Measurements from ENCODE around the gene CERK.
A peak's percentile ranks its signal among the peaks of the same experiment; 100 is the strongest.

Gene CERK

DNA sequence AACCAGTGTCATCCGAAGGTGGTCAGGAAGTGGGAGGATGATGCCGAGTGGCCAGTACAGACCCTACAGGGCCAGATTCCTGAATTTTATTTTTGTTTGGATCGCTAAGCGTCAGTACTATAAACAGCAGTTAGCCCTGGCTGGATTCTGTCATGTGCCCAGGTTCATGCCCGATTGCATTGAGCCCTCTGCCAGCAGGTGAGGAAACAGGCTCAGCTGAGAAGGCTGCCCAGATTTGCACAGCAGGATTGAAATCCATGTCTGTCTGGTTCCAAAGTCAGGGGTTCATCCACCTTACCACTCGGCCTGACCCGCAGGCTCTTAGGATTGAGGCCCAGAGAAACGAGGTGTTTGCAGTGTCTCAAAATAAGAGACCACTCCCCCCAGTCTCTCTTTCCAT, 15.3 kb upstream of the CERK start:
- Histone ChIP-seq H3K27ac (ENCODE audit: extremely low read depth, low read depth, low read length) (no peak overlapping the region), H3K9me3 (ENCODE audit: control insufficient read depth, insufficient read depth, low read depth, low read length) (no peaks in the 10 kb centered on the region), H3K36me3 (ENCODE audit: control insufficient read depth in 2 of 2, insufficient read depth in 1 of 2, low read length in 2 of 2) (no peaks in the 10 kb centered on the region), H3K4me3 (ENCODE audit: low read depth, low read length) (no peak overlapping the region), H3K4me1 (ENCODE audit: control insufficient read depth, insufficient read depth, low read length) (no peaks in the 10 kb centered on the region)
- TF ChIP-seq ZNF473 (tag by site-specific recombination; IDR thresholded peaks at IDR 0.05) = no peak
- POLR2A ChIA-PET = interaction anchor here (2.1 to 2.4 kb wide), 2 partner anchors 9 to 21 kb away, joined by 9 to 10 read pairs; partner anchors contain the start of gene TBC1D22A
- CTCF ChIA-PET = interaction anchor here (12.2 kb wide), 1 partner anchor 48 kb away, joined by 223 read pairs; no protein-coding TSS in a partner anchor

DNA sequence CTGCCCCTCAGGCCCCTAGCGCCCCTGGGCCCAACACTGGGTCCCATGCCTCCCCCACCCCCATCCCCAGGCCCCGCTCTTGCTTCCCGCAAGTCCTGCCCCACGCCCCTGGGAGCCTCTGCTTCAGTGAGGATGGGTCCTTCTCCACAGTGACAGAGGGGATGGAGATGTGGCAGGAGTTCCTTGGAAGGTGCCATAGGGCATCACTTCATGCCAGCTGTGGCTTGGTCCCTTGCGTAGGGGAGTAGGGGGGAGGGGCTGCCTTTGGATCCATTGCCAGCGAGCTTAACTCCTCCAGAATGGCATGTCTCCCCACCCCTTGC, 14.9 kb upstream of the CERK start:
- Histone ChIP-seq H3K4me1 (ENCODE audit: control insufficient read depth, insufficient read depth, low read length) (no peaks in the 10 kb centered on the region), H3K9me3 (ENCODE audit: control insufficient read depth, insufficient read depth, low read depth, low read length) (no peaks in the 10 kb centered on the region), H3K36me3 (ENCODE audit: control insufficient read depth in 2 of 2, insufficient read depth in 1 of 2, low read length in 2 of 2) (no peaks in the 10 kb centered on the region), H3K27ac (ENCODE audit: extremely low read depth, low read depth, low read length) (no peak overlapping the region), H3K4me3 (ENCODE audit: low read depth, low read length) (no peak overlapping the region)
- POLR2A ChIA-PET = interaction anchor here (2.1 kb wide), 1 partner anchor 10 kb away, joined by 9 read pairs; the partner anchor contains the start of gene TBC1D22A
- TF ChIP-seq GLIS1 (tag by site-specific recombination; IDR thresholded peaks at IDR 0.05) (no peak), SALL2 (tag by site-specific recombination; IDR thresholded peaks at IDR 0.05; ENCODE audit: borderline replicate concordance) (no peak), HOXD13 (CRISPR knock-in tag; IDR thresholded peaks at IDR 0.05; ENCODE audit: borderline replicate concordance) (no peak), ZNF501 (tag by site-specific recombination; IDR thresholded peaks at IDR 0.05) (no peak), ZNF132 (tag by site-specific recombination; IDR thresholded peaks at IDR 0.05; ENCODE audit: borderline replicate concordance) (no peak), ZNF274 (IDR thresholded peaks at IDR 0.05; ENCODE audit: low read length) (no peak), ZNF274 (tag by site-specific recombination; IDR thresholded peaks at IDR 0.05; ENCODE audit: borderline replicate concordance) (no peak)
- TF ChIP-seq, protein P1, sequence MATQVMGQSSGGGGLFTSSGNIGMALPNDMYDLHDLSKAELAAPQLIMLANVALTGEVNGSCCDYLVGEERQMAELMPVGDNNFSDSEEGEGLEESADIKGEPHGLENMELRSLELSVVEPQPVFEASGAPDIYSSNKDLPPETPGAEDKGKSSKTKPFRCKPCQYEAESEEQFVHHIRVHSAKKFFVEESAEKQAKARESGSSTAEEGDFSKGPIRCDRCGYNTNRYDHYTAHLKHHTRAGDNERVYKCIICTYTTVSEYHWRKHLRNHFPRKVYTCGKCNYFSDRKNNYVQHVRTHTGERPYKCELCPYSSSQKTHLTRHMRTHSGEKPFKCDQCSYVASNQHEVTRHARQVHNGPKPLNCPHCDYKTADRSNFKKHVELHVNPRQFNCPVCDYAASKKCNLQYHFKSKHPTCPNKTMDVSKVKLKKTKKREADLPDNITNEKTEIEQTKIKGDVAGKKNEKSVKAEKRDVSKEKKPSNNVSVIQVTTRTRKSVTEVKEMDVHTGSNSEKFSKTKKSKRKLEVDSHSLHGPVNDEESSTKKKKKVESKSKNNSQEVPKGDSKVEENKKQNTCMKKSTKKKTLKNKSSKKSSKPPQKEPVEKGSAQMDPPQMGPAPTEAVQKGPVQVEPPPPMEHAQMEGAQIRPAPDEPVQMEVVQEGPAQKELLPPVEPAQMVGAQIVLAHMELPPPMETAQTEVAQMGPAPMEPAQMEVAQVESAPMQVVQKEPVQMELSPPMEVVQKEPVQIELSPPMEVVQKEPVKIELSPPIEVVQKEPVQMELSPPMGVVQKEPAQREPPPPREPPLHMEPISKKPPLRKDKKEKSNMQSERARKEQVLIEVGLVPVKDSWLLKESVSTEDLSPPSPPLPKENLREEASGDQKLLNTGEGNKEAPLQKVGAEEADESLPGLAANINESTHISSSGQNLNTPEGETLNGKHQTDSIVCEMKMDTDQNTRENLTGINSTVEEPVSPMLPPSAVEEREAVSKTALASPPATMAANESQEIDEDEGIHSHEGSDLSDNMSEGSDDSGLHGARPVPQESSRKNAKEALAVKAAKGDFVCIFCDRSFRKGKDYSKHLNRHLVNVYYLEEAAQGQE (tag by site-specific recombination; IDR thresholded peaks at IDR 0.05) = no peak
- TF ChIP-seq, protein P2, sequence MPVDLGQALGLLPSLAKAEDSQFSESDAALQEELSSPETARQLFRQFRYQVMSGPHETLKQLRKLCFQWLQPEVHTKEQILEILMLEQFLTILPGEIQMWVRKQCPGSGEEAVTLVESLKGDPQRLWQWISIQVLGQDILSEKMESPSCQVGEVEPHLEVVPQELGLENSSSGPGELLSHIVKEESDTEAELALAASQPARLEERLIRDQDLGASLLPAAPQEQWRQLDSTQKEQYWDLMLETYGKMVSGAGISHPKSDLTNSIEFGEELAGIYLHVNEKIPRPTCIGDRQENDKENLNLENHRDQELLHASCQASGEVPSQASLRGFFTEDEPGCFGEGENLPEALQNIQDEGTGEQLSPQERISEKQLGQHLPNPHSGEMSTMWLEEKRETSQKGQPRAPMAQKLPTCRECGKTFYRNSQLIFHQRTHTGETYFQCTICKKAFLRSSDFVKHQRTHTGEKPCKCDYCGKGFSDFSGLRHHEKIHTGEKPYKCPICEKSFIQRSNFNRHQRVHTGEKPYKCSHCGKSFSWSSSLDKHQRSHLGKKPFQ (tag by site-specific recombination; IDR thresholded peaks at IDR 0.05) = no peak
- CTCF ChIA-PET = interaction anchor here (0.6 kb wide), 1 partner anchor 18 kb away, joined by 4 read pairs; no protein-coding TSS in a partner anchor

DNA sequence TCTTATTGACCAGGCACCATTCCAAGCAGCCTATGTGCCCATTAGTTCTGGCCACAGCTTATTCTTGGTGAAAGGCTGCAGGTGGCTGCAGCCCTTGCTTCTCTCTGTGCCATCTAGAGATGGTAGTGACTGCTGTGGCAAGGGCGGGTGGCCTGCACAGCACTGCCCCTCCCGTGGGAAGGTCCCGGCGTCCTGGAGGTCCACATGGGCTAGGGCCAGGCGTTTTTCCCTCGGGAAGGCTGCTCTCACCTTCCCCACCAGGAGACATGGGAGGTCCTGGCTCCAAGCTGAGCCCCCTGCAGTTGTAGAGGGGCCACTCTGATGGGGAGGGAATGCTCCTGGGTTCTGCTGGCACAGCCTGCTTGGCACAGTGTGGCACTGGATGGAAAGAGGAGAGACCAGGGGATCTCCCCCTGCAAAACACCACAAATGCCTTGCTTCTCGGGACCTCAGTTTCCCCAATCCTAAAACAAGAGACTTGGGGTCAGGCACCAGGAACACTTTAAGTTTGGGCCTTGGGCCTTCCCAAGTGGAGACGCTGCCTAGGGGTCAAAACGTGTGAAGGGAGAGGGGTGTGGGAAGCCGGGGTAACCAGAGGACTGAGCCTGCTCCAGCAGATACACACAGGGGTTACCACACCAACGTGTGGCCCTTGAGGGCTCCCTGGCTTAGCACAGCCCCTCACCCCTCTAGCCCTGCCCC, 14.4 kb upstream of the CERK start:
- no peaks in the 10 kb centered on the region for H3K4me1 ChIP-seq (ENCODE audit: control insufficient read depth, insufficient read depth, low read length)
- TF ChIP-seq ZNF521 (tag by site-specific recombination; IDR thresholded peaks at IDR 0.05) (no peak), ZIC2 (tag by site-specific recombination; IDR thresholded peaks at IDR 0.05) (peak; percentile 11; the same call in 1 of the 2 replicates)
- TF ChIP-seq, protein P2 (tag by site-specific recombination; IDR thresholded peaks at IDR 0.05) = no peak
- TF ChIP-seq, protein P3, sequence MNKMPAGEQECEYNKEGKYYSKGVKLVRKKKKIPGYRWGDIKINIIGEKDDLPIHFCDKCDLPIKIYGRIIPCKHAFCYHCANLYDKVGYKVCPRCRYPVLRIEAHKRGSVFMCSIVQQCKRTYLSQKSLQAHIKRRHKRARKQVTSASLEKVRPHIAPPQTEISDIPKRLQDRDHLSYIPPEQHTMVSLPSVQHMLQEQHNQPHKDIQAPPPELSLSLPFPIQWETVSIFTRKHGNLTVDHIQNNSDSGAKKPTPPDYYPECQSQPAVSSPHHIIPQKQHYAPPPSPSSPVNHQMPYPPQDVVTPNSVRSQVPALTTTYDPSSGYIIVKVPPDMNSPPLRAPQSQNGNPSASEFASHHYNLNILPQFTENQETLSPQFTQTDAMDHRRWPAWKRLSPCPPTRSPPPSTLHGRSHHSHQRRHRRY (tag by site-specific recombination; IDR thresholded peaks at IDR 0.05) = no peak
- ChIA-PET CTCF (interaction anchor here (0.6 kb wide), 1 partner anchor 18 kb away, joined by 4 read pairs; no protein-coding TSS in a partner anchor), POLR2A (interaction anchor here (0.6 kb wide), 1 partner anchor 148 kb away, joined by 14 read pairs; no protein-coding TSS in a partner anchor)
- H3K27ac ChIP-seq (ENCODE audit: extremely low read depth, low read depth, low read length) = no peak overlapping the region
- no peaks in the 10 kb centered on the region for H3K36me3 ChIP-seq (ENCODE audit: control insufficient read depth in 2 of 2, insufficient read depth in 1 of 2, low read length in 2 of 2)
- H3K4me3 ChIP-seq (ENCODE audit: low read depth, low read length) = no peak overlapping the region
- no peaks in the 10 kb centered on the region for H3K9me3 ChIP-seq (ENCODE audit: control insufficient read depth, insufficient read depth, low read depth, low read length)

Data from HEK293 (cell line).